ENCODE results near the gene COL9A2. TPM values are rescaled to one million over a fixed set of nuclear protein-coding genes. Genes with fewer than 3 reads are reported as not detected.

The COL9A2 gene
- total and polyA plus RNA-seq, 2 donors (not counting 1 experiment from before 2014, with no cell fraction given): 14.8 to 30.6 TPM

DNA sequence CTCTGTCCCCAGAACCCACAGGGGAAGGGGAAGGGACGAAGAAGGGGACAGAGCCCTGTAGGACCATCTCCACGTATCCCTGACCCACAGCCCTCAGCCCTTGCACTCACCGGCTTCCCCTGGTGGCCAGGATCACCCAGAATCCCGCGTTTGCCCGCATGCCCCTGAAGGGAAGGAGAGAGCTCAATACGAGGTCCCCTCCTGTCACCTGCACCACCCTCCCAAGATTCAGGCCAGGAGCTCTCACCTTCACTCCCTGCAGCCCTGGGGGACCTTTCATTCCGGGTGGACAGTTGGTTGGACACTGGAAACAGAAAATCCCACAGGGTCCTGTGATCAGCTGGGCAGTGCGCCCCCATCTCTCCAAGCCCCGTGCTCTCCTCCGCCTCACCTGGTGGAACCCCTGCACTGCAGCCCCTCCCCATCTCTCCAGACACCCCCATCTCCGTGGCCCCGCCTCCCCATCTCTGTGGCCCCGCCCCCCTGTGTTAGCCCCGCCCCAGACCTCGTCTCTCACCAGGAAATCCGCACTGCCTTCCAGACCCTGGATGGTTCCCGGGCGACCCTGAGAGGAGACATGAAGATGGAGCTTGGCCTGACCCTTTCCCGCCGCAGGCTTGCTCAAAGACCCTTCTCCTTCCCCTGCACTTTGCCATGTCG, 6.0 kb downstream of the COL9A2 start:
- intact Hi-C loops (cut with micrococcal nuclease): no loop called here
- Mint-ChIP-seq H3K4me1 (peaks cover 47% of the 10 kb centered on the region), H3K4me3 (no peak overlapping the region), H3K27ac (no peak overlapping the region), H3K9me3 (ENCODE audit: insufficient read depth) (no peaks in the 10 kb centered on the region), H3K27me3 (no peaks in the 10 kb centered on the region)
- Histone ChIP-seq H3K4me2 (replicated peaks; ENCODE audit: low read depth, low read length, poor library complexity, severe bottlenecking) (no peak overlapping the region), H3K9ac (ENCODE audit: low read length) (no peak overlapping the region), H3K36me3 (replicated peaks in 1 of 2; ENCODE audit: control extremely low read depth in 1 of 2, control insufficient read depth in 1 of 2, extremely low read depth in 1 of 2, insufficient read depth in 2 of 2, low read length in 1 of 2) (no peaks in the 10 kb centered on the region), H3K27me3 (replicated peaks in 1 of 4; ENCODE audit: control extremely low read depth in 1 of 4, control insufficient read depth in 3 of 4, insufficient read depth in 4 of 4, low read length in 3 of 4) (no peaks in the 10 kb centered on the region), H3K4me3 (ENCODE audit: control extremely low read depth in 1 of 5, extremely low read depth in 1 of 5, insufficient read depth in 1 of 5, low read depth in 2 of 5, low read length in 4 of 5) (no peak overlapping the region), H3K9me3 (ENCODE audit: control extremely low read depth in 1 of 3, control insufficient read depth in 2 of 3, insufficient read depth in 1 of 3, low read length in 2 of 3) (no peaks in the 10 kb centered on the region), H2AFZ (ENCODE audit: insufficient read depth, low read depth, low read length, poor library complexity, severe bottlenecking) (no peak overlapping the region), H3K4me1 (ENCODE audit: control insufficient read depth in 2 of 2, insufficient read depth in 2 of 2, low read length in 2 of 2) (peaks cover 36 to 45% of the 10 kb centered on the region in 2 donors), H3K27ac (ENCODE audit: low read length in 2 of 2) (no peak overlapping the region), H4K20me1 (ENCODE audit: control insufficient read depth, insufficient read depth, low read length, poor library complexity, severe bottlenecking) (no peaks in the 10 kb centered on the region), H3K79me2 (ENCODE audit: control insufficient read depth, insufficient read depth, low read length) (no peaks in the 10 kb centered on the region)
- 95% methylated on average over 15 of the region's 22 CpGs for WGBS (ENCODE audit: insufficient coverage)
- DNase-seq (no peak), ATAC-seq (ENCODE audit: low read depth) (no peak)
- TF ChIP-seq, protein P1, sequence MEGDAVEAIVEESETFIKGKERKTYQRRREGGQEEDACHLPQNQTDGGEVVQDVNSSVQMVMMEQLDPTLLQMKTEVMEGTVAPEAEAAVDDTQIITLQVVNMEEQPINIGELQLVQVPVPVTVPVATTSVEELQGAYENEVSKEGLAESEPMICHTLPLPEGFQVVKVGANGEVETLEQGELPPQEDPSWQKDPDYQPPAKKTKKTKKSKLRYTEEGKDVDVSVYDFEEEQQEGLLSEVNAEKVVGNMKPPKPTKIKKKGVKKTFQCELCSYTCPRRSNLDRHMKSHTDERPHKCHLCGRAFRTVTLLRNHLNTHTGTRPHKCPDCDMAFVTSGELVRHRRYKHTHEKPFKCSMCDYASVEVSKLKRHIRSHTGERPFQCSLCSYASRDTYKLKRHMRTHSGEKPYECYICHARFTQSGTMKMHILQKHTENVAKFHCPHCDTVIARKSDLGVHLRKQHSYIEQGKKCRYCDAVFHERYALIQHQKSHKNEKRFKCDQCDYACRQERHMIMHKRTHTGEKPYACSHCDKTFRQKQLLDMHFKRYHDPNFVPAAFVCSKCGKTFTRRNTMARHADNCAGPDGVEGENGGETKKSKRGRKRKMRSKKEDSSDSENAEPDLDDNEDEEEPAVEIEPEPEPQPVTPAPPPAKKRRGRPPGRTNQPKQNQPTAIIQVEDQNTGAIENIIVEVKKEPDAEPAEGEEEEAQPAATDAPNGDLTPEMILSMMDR (IDR thresholded peaks at IDR 0.05): no peak
- no peak for TF ChIP-seq EZH2 (IDR thresholded peaks at IDR 0.05; ENCODE audit: borderline replicate concordance, insufficient read depth, low read depth, low read length, poor library complexity, severe bottlenecking)
- ChIA-PET CTCF (interaction anchor here (0.7 to 1.1 kb wide), 2 partner anchors 93 to 320 kb away, joined by 3 to 4 read pairs; no protein-coding TSS in a partner anchor), POLR2A (interaction anchor here (0.6 kb wide), 1 partner anchor 86 kb away, joined by 5 read pairs; no protein-coding TSS in a partner anchor)

DNA sequence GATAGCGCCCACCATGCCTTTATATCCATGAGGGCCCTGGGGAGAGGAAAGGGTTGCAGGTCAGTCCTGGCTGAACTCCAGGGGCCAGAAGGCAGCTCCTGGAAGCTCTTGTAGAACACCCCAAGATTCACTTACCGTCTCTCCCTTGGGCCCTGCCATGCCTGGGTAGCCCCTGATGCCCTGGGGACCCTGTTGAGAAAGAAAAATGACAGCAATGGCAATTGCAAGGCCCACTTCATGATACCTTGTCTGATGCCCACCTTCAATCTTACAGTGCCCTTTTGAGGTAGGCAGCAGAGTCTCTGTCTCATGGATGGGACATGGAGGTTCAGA, 7.0 kb downstream of the COL9A2 start:
- Histone ChIP-seq H3K9ac (ENCODE audit: low read length) (no peak overlapping the region), H3K79me2 (ENCODE audit: control insufficient read depth, insufficient read depth, low read length) (no peaks in the 10 kb centered on the region), H3K27ac (ENCODE audit: low read length in 2 of 2) (no peak overlapping the region), H3K27me3 (replicated peaks in 1 of 4; ENCODE audit: control extremely low read depth in 1 of 4, control insufficient read depth in 3 of 4, insufficient read depth in 4 of 4, low read length in 3 of 4) (no peaks in the 10 kb centered on the region), H3K4me2 (replicated peaks; ENCODE audit: low read depth, low read length, poor library complexity, severe bottlenecking) (no peak overlapping the region), H2AFZ (ENCODE audit: insufficient read depth, low read depth, low read length, poor library complexity, severe bottlenecking) (no peak overlapping the region), H3K4me3 (ENCODE audit: control extremely low read depth in 1 of 5, extremely low read depth in 1 of 5, insufficient read depth in 1 of 5, low read depth in 2 of 5, low read length in 4 of 5) (no peak overlapping the region), H3K36me3 (replicated peaks in 1 of 2; ENCODE audit: control extremely low read depth in 1 of 2, control insufficient read depth in 1 of 2, extremely low read depth in 1 of 2, insufficient read depth in 2 of 2, low read length in 1 of 2) (no peaks in the 10 kb centered on the region), H3K4me1 (ENCODE audit: control insufficient read depth in 2 of 2, insufficient read depth in 2 of 2, low read length in 2 of 2) (peaks cover 35% of the 10 kb centered on the region in 2 donors), H4K20me1 (ENCODE audit: control insufficient read depth, insufficient read depth, low read length, poor library complexity, severe bottlenecking) (no peaks in the 10 kb centered on the region), H3K9me3 (ENCODE audit: control extremely low read depth in 1 of 3, control insufficient read depth in 2 of 3, insufficient read depth in 1 of 3, low read length in 2 of 3) (no peaks in the 10 kb centered on the region)
- Mint-ChIP-seq H3K27ac (no peak overlapping the region), H3K27me3 (no peaks in the 10 kb centered on the region), H3K4me3 (no peak overlapping the region), H3K9me3 (ENCODE audit: insufficient read depth) (no peaks in the 10 kb centered on the region), H3K4me1 (peaks cover 38% of the 10 kb centered on the region)
- 83% methylated on average over 2 of the region's 2 CpGs for WGBS (ENCODE audit: insufficient coverage)
- no peak for DNase-seq
- POLR2A ChIA-PET: no interaction called here
- no peak for ATAC-seq (ENCODE audit: low read depth)
- CTCF ChIA-PET: interaction anchor here (0.8 kb wide), 2 partner anchors 34 to 166 kb away, joined by 3 read pairs; no protein-coding TSS in a partner anchor
- TF ChIP-seq EZH2 (IDR thresholded peaks at IDR 0.05; ENCODE audit: borderline replicate concordance, insufficient read depth, low read depth, low read length, poor library complexity, severe bottlenecking): no peak
- TF ChIP-seq, protein P1 (IDR thresholded peaks at IDR 0.05): no peak
- intact Hi-C loops (cut with micrococcal nuclease): no loop called here
